Stimulated activated CD8-positive, alpha-beta memory T cell treated with anti-CD3 and anti-CD28 coated beads, Interleukin-12 subunit alpha, Interleukin-12 subunit beta, amount 100 ng/mL, for 24 hours (primary cell): Measurements from ENCODE around the gene EIF6.

Source experiments
- DNase-seq: peaks from one replicate; pipeline ENCODE4 v3.0.0-alpha.2; 2020; ENCODE audit errors: extremely low read depth

The EIF6 gene

GRCh38 chr20:35312318-35312717, 27.7 kb upstream of the EIF6 start:
- no peak for DNase-seq

DNA sequence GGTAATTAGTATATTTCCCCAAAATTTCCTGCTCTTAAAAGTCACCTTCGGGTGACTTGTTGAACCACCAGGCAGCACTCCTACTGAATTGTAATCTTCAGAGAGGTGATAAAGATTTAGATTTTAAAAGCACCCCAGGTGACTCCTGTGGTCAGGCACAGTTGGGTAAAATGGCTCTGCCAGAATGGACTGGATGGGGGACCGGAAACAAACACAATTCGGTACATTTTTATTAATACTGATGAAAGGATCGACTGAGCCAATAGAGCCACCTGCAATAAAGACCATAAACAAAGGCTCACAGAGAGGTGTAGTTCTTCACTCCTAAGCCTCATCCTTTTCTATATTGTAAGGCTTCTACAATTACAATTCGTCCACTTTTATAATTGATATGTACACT, 27.2 kb upstream of the EIF6 start:
- no peak for DNase-seq

GRCh38 chr20:35311409-35311808, 26.8 kb upstream of the EIF6 start:
- peak; percentile 49 for DNase-seq

GRCh38 chr20:35307666-35308653, 23.4 kb upstream of the EIF6 start:
- no peak for DNase-seq

GRCh38 chr20:35306931-35307517, 22.5 kb upstream of the EIF6 start:
- DNase-seq: no peak

GRCh38 chr20:35305682-35306556, 21.3 kb upstream of the EIF6 start:
- peak; percentile 68 for DNase-seq

DNA sequence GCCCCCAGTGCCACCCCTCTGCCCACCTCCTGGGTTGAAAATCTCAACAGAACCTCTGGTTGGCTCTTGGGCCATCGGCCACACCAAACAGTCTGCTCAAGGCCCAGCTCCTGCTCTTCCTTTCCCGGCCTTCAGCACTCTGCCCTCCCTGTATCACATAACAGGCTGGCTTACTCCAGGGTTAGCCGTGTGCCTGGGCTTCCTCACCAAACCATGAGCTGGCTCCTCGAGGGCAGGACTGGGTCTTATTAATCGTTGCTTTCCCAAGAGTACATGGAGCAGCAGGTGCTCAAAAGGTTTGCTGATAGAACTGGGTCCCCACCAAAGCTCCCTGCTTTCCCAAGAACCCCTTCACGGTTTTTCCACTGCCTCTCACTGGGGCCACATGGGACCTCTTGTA, 20.4 kb upstream of the EIF6 start:
- no peak for DNase-seq

GRCh38 chr20:35303735-35304491, 19.3 kb upstream of the EIF6 start:
- DNase-seq: peak; percentile 54

DNA sequence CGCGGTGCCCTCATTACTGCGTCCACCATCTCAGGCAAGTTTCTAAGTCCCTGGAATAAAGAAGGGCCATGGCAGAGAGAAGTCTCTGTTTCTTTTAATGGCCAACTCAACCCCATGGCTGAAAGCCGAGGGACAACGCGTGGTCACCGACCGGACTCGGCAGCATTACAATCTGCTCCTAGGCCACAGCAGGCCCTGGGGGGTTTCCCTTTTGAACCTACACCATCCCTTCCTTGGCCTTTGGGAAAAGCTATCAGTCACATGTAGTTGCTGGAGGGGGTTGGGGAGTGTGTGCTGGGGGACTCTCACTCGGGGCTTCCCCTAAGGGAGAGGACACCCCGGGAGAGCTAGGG, 18.8 kb upstream of the EIF6 start:
- DNase-seq: no peak

GRCh38 chr20:35302421-35303335, 18.1 kb upstream of the EIF6 start:
- no peak for DNase-seq

GRCh38 chr20:35301426-35301825, 16.9 kb upstream of the EIF6 start:
- DNase-seq: no peak

DNA sequence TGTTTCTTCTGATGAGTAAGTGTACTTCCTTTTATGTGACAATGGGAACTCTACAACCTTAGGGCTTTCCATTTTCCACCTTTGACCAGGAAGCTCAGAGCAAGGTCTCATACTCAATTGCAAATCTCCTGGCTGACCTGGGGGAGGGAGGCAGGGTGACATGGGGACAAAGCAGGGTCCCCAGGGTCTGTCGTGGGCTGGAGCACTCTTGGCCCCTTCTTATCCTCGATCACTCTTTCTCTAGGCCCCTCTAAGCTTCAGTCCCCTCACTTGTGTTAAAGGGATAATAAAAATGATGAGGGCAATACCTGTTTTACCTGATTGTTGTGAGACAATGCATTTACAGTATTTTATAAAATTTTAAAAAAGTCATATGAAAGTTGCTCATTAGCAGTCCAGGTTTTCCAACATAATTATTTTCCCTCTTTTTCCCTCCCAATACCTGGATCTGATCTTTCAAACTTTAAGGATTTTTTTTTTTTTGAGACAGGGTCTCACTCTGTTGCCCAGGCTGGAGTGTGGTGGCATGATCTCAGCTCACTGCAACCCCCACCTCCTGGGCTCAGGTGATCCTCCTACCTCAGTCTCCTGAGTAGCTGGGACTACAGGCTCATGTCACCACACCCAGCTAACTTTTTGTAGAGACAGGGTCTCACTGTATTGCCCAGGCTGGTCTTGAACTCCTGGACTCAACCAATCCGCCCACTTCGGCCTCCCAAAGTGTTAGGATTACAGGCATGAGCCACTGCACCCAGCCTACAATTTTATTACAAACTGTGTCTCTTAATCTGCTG, 16.1 kb upstream of the EIF6 start:
- no peak for DNase-seq

GRCh38 chr20:35299780-35300179, 15.2 kb upstream of the EIF6 start:
- no peak for DNase-seq

GRCh38 chr20:35298264-35298663, 13.7 kb upstream of the EIF6 start:
- no peak for DNase-seq

GRCh38 chr20:35297740-35298139, 13.2 kb upstream of the EIF6 start:
- no peak for DNase-seq

DNA sequence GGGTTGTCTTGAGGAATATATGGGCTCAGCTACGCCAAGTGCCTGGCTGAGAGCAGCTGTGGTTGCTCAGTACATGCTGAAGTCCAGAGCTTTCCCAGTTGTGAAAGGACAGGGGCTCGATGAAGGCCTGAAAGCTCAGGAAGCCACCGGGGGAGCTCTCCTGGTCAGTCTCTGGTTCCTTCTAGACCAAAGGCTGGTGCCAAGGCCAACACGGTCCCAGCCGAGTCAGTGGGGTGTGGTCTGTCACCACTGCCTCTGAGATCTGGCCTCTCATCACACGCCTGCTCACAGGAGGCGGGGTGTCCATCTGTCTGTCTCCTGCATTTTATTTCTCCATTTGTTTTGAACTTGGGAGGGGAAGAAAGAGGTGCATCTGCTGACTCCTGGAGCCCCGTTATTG, 12.6 kb upstream of the EIF6 start:
- no peak for DNase-seq

GRCh38 chr20:35296101-35296554, 11.6 kb upstream of the EIF6 start:
- DNase-seq: no peak

DNA sequence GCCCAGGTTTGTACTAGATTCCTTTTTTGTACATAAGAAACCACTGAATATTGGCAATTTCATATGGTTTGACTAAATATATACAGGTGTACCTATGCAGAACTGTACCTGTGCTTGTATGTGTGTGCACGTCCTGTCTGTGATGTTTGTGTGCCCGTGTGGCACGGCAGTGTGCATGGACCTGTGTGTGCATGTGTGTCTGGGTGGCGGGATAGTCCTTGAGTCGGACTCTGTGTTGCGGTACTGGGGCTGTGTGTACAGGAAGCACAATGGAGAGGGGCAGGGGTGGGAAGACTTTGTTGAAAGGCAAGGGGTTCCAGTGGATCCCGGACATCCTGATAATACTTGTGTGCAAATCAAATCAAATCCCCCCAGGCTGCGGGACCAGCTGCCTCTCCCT, 11.1 kb upstream of the EIF6 start:
- no peak for DNase-seq

GRCh38 chr20:35295058-35295457, 10.5 kb upstream of the EIF6 start:
- no peak for DNase-seq

DNA sequence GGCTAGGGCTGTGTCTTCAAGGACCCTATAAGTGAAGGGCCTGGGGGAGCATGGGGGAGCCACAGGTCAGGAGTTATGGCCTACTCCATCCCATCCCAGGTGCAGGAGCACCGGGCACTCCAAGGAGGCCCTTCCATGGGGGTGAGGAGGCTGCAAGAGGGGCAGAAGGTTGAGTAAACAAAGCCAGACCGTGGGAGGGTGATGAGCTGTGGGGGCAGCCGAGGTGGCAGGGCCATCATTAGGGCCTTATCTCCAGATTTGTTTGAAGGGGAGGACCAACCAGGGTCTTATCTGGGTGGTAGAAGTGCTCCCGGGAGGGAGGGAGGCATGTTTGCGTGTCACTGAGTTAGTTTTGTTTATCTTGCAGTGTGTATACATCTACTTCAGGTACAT, 9.7 kb upstream of the EIF6 start:
- no peak for DNase-seq
